Activated CD4-positive, alpha-beta T cell treated with anti-CD3 and anti-CD28 coated beads for 36 hours (primary cell): ENCODE data around the gene CCDC85C. TPM values are rescaled to one million over a fixed set of nuclear protein-coding genes. Genes with fewer than 3 reads are reported as not detected.
"Not testable (repeated sequence)": the region's sequence is repeated elsewhere in the genome, so short reads cannot be mapped to it uniquely, and the experiment has no call there.

Source experiments
- ATAC-seq: fragments of 200-7000 bp; cut with Tn5 transposase; one replicate; pipeline ENCODE4 v1.10.0; 2021; ENCODE audit warnings: mild to moderate bottlenecking, moderate library complexity
- CTCF ChIA-PET: fragments of 350-600 bp; sonication (Branson Sonifier 250); formaldehyde crosslinking; loops from one replicate; lab custom pipeline; 2021; ENCODE audit warnings: antibody characterized with exemption; lab: Charles Lee
- POLR2A ChIA-PET: fragments of 350-600 bp; sonication (Branson Sonifier 250); formaldehyde crosslinking; loops from one replicate; lab custom pipeline; 2021; ENCODE audit warnings: antibody characterized with exemption, inconsistent platforms; lab: Charles Lee
- DNase-seq: peaks from one replicate; pipeline ENCODE4 v3.0.0-alpha.2; 2020
- H3K27ac Mint-ChIP-seq: one replicate; pipeline ENCODE4 v1.8.0; 2021; ENCODE audit warnings: mixed read lengths
- H3K27me3 Mint-ChIP-seq: one replicate; pipeline ENCODE4 v1.8.0; 2021; ENCODE audit warnings: mixed read lengths
- H3K36me3 Mint-ChIP-seq: one replicate; pipeline ENCODE4 v1.8.0; 2021; ENCODE audit warnings: low read depth, mixed read lengths
- H3K4me1 Mint-ChIP-seq: one replicate; pipeline ENCODE4 v1.8.0; 2021; ENCODE audit warnings: mixed read lengths
- H3K4me3 Mint-ChIP-seq: one replicate; pipeline ENCODE4 v1.8.0; 2021; ENCODE audit warnings: mild to moderate bottlenecking, moderate library complexity, mixed read lengths
- H3K9me3 Mint-ChIP-seq: one replicate; pipeline ENCODE4 v1.8.0; 2021; ENCODE audit warnings: low read depth, mixed read lengths
- intact Hi-C, 2 experiments: fragments of 100-400 bp; cut with DNase I in 1 of 2; cut with micrococcal nuclease in 1 of 2; formaldehyde crosslinking; loops; one replicate each; pipeline versions ENCODE4 v1.14.2 to v1.15.1; 2022 to 2024; cut with DNase I, micrococcal nuclease
- total RNA-seq, 2 experiments: library from RNA; stranded (reverse); gene quantifications; one replicate each; pipeline ENCODE4 v1.2.3, GENCODE V29; 2021

CCDC85C gene
- total RNA-seq, 2 experiments from 2014 or later: 6.1 to 6.2 TPM

- ATAC-seq (peak; percentile 51), DNase-seq (no peak)
- Mint-ChIP-seq H3K4me1 (no peaks in the 10 kb centered on the region), H3K27me3 (peaks cover 15% of the 10 kb centered on the region), H3K36me3 (no peaks in the 10 kb centered on the region), H3K9me3 (no peaks in the 10 kb centered on the region), H3K4me3 (no peak overlapping the region), H3K27ac (no peak overlapping the region)
- POLR2A ChIA-PET: no interaction called here
- intact Hi-C loops: no loop called here
- CTCF ChIA-PET: interaction anchor here (0.6 kb wide), 1 partner anchor 15 kb away, joined by 3 read pairs; no protein-coding TSS in a partner anchor
Measured at GRCh38 chr14:99643343-99643742, 39.3 kb upstream of the CCDC85C start.

- H3K9me3 Mint-ChIP-seq, H3K4me1 Mint-ChIP-seq, H3K36me3 Mint-ChIP-seq, intact Hi-C loops, POLR2A ChIA-PET, H3K4me3 Mint-ChIP-seq, ATAC-seq, H3K27ac Mint-ChIP-seq, CTCF ChIA-PET, DNase-seq: not testable (repeated sequence)
- peaks cover 12% of the 10 kb centered on the region for H3K27me3 Mint-ChIP-seq
Measured at GRCh38 chr14:99642771-99643170, 38.8 kb upstream of the CCDC85C start.

GRCh38 chr14:99637624-99638023 is 33.6 kb upstream of the CCDC85C start:
- CTCF ChIA-PET: no interaction called here
- Mint-ChIP-seq H3K27ac (no peak overlapping the region), H3K4me1 (no peaks in the 10 kb centered on the region), H3K9me3 (no peaks in the 10 kb centered on the region), H3K4me3 (no peak overlapping the region), H3K36me3 (no peaks in the 10 kb centered on the region), H3K27me3 (peaks cover under 1% of the 10 kb centered on the region)
- DNase-seq (no peak), ATAC-seq (no peak)
- POLR2A ChIA-PET: no interaction called here
- intact Hi-C loops: no loop called here

- Mint-ChIP-seq H3K4me3 (no peak overlapping the region), H3K9me3 (no peaks in the 10 kb centered on the region), H3K27me3 (peaks cover 2% of the 10 kb centered on the region), H3K4me1 (no peaks in the 10 kb centered on the region), H3K27ac (no peak overlapping the region), H3K36me3 (no peaks in the 10 kb centered on the region)
- CTCF ChIA-PET: no interaction called here
- POLR2A ChIA-PET: no interaction called here
- no peak for DNase-seq
- intact Hi-C loops: no loop called here
- no peak for ATAC-seq
Measured at GRCh38 chr14:99636487-99636886, 32.5 kb upstream of the CCDC85C start.

GRCh38 chr14:99635116-99635515 is 31.1 kb upstream of the CCDC85C start:
- intact Hi-C loops: no loop called here
- H3K36me3 Mint-ChIP-seq: no peaks in the 10 kb centered on the region
- ChIA-PET CTCF (no interaction called here), POLR2A (no interaction called here)
- H3K9me3 Mint-ChIP-seq: no peaks in the 10 kb centered on the region
- H3K4me1 Mint-ChIP-seq: no peaks in the 10 kb centered on the region
- DNase-seq: no peak
- H3K4me3 Mint-ChIP-seq: no peak overlapping the region
- peaks cover 2% of the 10 kb centered on the region for H3K27me3 Mint-ChIP-seq
- H3K27ac Mint-ChIP-seq: no peak overlapping the region
- ATAC-seq: no peak

GRCh38 chr14:99634443-99634842 is 30.4 kb upstream of the CCDC85C start:
- H3K27me3 Mint-ChIP-seq: peaks cover 2% of the 10 kb centered on the region
- ChIA-PET CTCF (interaction anchor here (0.7 kb wide), 1 partner anchor 201 kb away, joined by 3 read pairs; no protein-coding TSS in a partner anchor), POLR2A (no interaction called here)
- ATAC-seq (no peak), DNase-seq (no peak)
- intact Hi-C loops: no loop called here
- no peaks in the 10 kb centered on the region for H3K9me3 Mint-ChIP-seq
- no peaks in the 10 kb centered on the region for H3K4me1 Mint-ChIP-seq
- H3K36me3 Mint-ChIP-seq: no peaks in the 10 kb centered on the region
- H3K4me3 Mint-ChIP-seq: no peak overlapping the region
- H3K27ac Mint-ChIP-seq: no peak overlapping the region

GRCh38 chr14:99633918-99634317 is 29.9 kb upstream of the CCDC85C start:
- no peak for DNase-seq
- ChIA-PET CTCF (interaction anchor here (0.7 kb wide), 1 partner anchor 201 kb away, joined by 3 read pairs; no protein-coding TSS in a partner anchor), POLR2A (no interaction called here)
- Mint-ChIP-seq H3K9me3 (no peaks in the 10 kb centered on the region), H3K27ac (no peak overlapping the region), H3K4me3 (no peak overlapping the region), H3K27me3 (peaks cover 3% of the 10 kb centered on the region), H3K36me3 (no peaks in the 10 kb centered on the region), H3K4me1 (peaks cover 2% of the 10 kb centered on the region)
- ATAC-seq: no peak
- intact Hi-C loops: no loop called here

GRCh38 chr14:99633141-99633540 is 29.1 kb upstream of the CCDC85C start:
- ATAC-seq (no peak), DNase-seq (no peak)
- peaks cover 4% of the 10 kb centered on the region for H3K27me3 Mint-ChIP-seq
- no peaks in the 10 kb centered on the region for H3K36me3 Mint-ChIP-seq
- H3K4me1 Mint-ChIP-seq: peaks cover 2% of the 10 kb centered on the region
- ChIA-PET POLR2A (no interaction called here), CTCF (interaction anchor here (0.6 kb wide), 1 partner anchor 184 kb away, joined by 4 read pairs; no protein-coding TSS in a partner anchor)
- H3K9me3 Mint-ChIP-seq: no peaks in the 10 kb centered on the region
- no peak overlapping the region for H3K27ac Mint-ChIP-seq
- intact Hi-C loops: no loop called here
- no peak overlapping the region for H3K4me3 Mint-ChIP-seq

GRCh38 chr14:99632410-99633035 is 28.5 kb upstream of the CCDC85C start:
- H3K4me1 Mint-ChIP-seq: peaks cover 2% of the 10 kb centered on the region
- CTCF ChIA-PET: interaction anchor here (0.5 to 1.1 kb wide), 2 partner anchors 24 to 116 kb away, joined by 3 to 4 read pairs; no protein-coding TSS in a partner anchor

GRCh38 chr14:99630202-99630601 is 26.2 kb upstream of the CCDC85C start:
- peaks cover 7% of the 10 kb centered on the region for H3K27me3 Mint-ChIP-seq
- ATAC-seq (no peak), DNase-seq (no peak)
- H3K4me3 Mint-ChIP-seq: no peak overlapping the region
- H3K36me3 Mint-ChIP-seq: no peaks in the 10 kb centered on the region
- intact Hi-C loops: no loop called here
- H3K27ac Mint-ChIP-seq: no peak overlapping the region
- H3K4me1 Mint-ChIP-seq: peaks cover 2% of the 10 kb centered on the region
- H3K9me3 Mint-ChIP-seq: no peaks in the 10 kb centered on the region
- POLR2A ChIA-PET: no interaction called here
- CTCF ChIA-PET: interaction anchor here (0.7 to 1.3 kb wide), 2 partner anchors 112 to 811 kb away, joined by 3 to 6 read pairs; no protein-coding TSS in a partner anchor

More at GRCh38 chr14:99632410-99633035, 28.5 kb upstream of the CCDC85C start:
- intact Hi-C loops: no loop called here
- POLR2A ChIA-PET: no interaction called here
- ATAC-seq (no peak), DNase-seq (no peak)
- H3K4me3 Mint-ChIP-seq: no peak overlapping the region
- peaks cover 4% of the 10 kb centered on the region for H3K27me3 Mint-ChIP-seq
- H3K36me3 Mint-ChIP-seq: no peaks in the 10 kb centered on the region
- H3K9me3 Mint-ChIP-seq: no peaks in the 10 kb centered on the region
- H3K27ac Mint-ChIP-seq: no peak overlapping the region

GRCh38 chr14:99628887-99629618 is 25.0 kb upstream of the CCDC85C start:
- ChIA-PET POLR2A (no interaction called here), CTCF (interaction anchor here (0.7 to 2.0 kb wide), 5 partner anchors 30 to 138 kb away, joined by 3 to 6 read pairs (median 4); no protein-coding TSS in a partner anchor)
- H3K36me3 Mint-ChIP-seq: no peaks in the 10 kb centered on the region
- H3K4me3 Mint-ChIP-seq: no peak overlapping the region
- intact Hi-C loops: loop anchor here (1.0 kb wide), 1 partner anchor 111 kb away; no protein-coding TSS in a partner anchor
- peaks cover 2% of the 10 kb centered on the region for H3K4me1 Mint-ChIP-seq
- H3K27me3 Mint-ChIP-seq: peaks cover 12% of the 10 kb centered on the region
- H3K27ac Mint-ChIP-seq: no peak overlapping the region
- ATAC-seq: peak; percentile 88
- no peaks in the 10 kb centered on the region for H3K9me3 Mint-ChIP-seq
- peak; percentile 83 for DNase-seq
